Activated T-cell treated with anti-CD3 and anti-CD28 coated beads, Interleukin-2, amount 50 U/mL, for 24 hours (primary cell): Measurements from ENCODE around the gene PDE3A.

Experiments
- DNase-seq: peaks from one replicate; pipeline ENCODE4 v3.0.0-alpha.2; 2020
- H3K27ac Mint-ChIP-seq: 2 replicates; pipeline ENCODE4 v1.8.0; 2020; ENCODE audit warnings: mild to moderate bottlenecking, mixed read lengths
- H3K27me3 Mint-ChIP-seq: 2 replicates; pipeline ENCODE4 v1.8.0; 2020; ENCODE audit warnings: mixed read lengths
- H3K36me3 Mint-ChIP-seq: 2 replicates; pipeline ENCODE4 v1.8.0; 2020; ENCODE audit warnings: low read depth, mixed read lengths
- H3K4me1 Mint-ChIP-seq: 2 replicates; pipeline ENCODE4 v1.8.0; 2020; ENCODE audit warnings: low read depth, mixed read lengths
- H3K4me3 Mint-ChIP-seq: 2 replicates; pipeline ENCODE4 v1.8.0; 2020; ENCODE audit warnings: mild to moderate bottlenecking, moderate library complexity, mixed read lengths
- H3K9me3 Mint-ChIP-seq: 2 replicates; pipeline ENCODE4 v1.8.0; 2020; ENCODE audit warnings: mixed read lengths

The PDE3A gene

GRCh38 chr12:20448781-20449180 is 80.4 kb downstream of the PDE3A start:
- H3K27me3 Mint-ChIP-seq: no peaks in the 10 kb centered on the region
- H3K36me3 Mint-ChIP-seq: no peaks in the 10 kb centered on the region
- no peaks in the 10 kb centered on the region for H3K4me1 Mint-ChIP-seq
- no peaks in the 10 kb centered on the region for H3K9me3 Mint-ChIP-seq
- no peak overlapping the region for H3K4me3 Mint-ChIP-seq
- DNase-seq: no peak
- H3K27ac Mint-ChIP-seq: no peak overlapping the region

- DNase-seq: no peak
- no peak overlapping the region for H3K4me3 Mint-ChIP-seq
- no peak overlapping the region for H3K27ac Mint-ChIP-seq
- no peaks in the 10 kb centered on the region for H3K27me3 Mint-ChIP-seq
- no peaks in the 10 kb centered on the region for H3K36me3 Mint-ChIP-seq
- H3K9me3 Mint-ChIP-seq: no peaks in the 10 kb centered on the region
- H3K4me1 Mint-ChIP-seq: no peaks in the 10 kb centered on the region
Measured at GRCh38 chr12:20450591-20451180, 82.3 kb downstream of the PDE3A start.

GRCh38 chr12:20451761-20452160 is 83.4 kb downstream of the PDE3A start:
- H3K27me3 Mint-ChIP-seq: no peaks in the 10 kb centered on the region
- H3K36me3 Mint-ChIP-seq: no peaks in the 10 kb centered on the region
- no peak overlapping the region for H3K27ac Mint-ChIP-seq
- no peak for DNase-seq
- no peaks in the 10 kb centered on the region for H3K4me1 Mint-ChIP-seq
- no peak overlapping the region for H3K4me3 Mint-ChIP-seq
- H3K9me3 Mint-ChIP-seq: no peaks in the 10 kb centered on the region

GRCh38 chr12:20452496-20453010 is 84.2 kb downstream of the PDE3A start:
- DNase-seq: no peak
- no peaks in the 10 kb centered on the region for H3K4me1 Mint-ChIP-seq
- H3K27me3 Mint-ChIP-seq: no peaks in the 10 kb centered on the region
- no peak overlapping the region for H3K4me3 Mint-ChIP-seq
- H3K9me3 Mint-ChIP-seq: no peaks in the 10 kb centered on the region
- H3K36me3 Mint-ChIP-seq: no peaks in the 10 kb centered on the region
- H3K27ac Mint-ChIP-seq: no peak overlapping the region

GRCh38 chr12:20453756-20454310 is 85.5 kb downstream of the PDE3A start:
- no peaks in the 10 kb centered on the region for H3K9me3 Mint-ChIP-seq
- H3K4me1 Mint-ChIP-seq: no peaks in the 10 kb centered on the region
- H3K4me3 Mint-ChIP-seq: no peak overlapping the region
- H3K27ac Mint-ChIP-seq: no peak overlapping the region
- no peaks in the 10 kb centered on the region for H3K36me3 Mint-ChIP-seq
- H3K27me3 Mint-ChIP-seq: no peaks in the 10 kb centered on the region
- DNase-seq: no peak

GRCh38 chr12:20455001-20455706 is 86.8 kb downstream of the PDE3A start:
- DNase-seq: no peak
- Mint-ChIP-seq H3K36me3 (no peaks in the 10 kb centered on the region), H3K4me3 (no peak overlapping the region), H3K27ac (no peak overlapping the region), H3K27me3 (no peaks in the 10 kb centered on the region), H3K4me1 (no peaks in the 10 kb centered on the region), H3K9me3 (no peaks in the 10 kb centered on the region)

- no peak for DNase-seq
- Mint-ChIP-seq H3K4me1 (no peaks in the 10 kb centered on the region), H3K4me3 (no peak overlapping the region), H3K27me3 (no peaks in the 10 kb centered on the region), H3K36me3 (no peaks in the 10 kb centered on the region), H3K9me3 (no peaks in the 10 kb centered on the region), H3K27ac (no peak overlapping the region)
Measured at GRCh38 chr12:20457582-20457981, 89.2 kb downstream of the PDE3A start.

GRCh38 chr12:20458011-20458410 is 89.7 kb downstream of the PDE3A start:
- no peaks in the 10 kb centered on the region for H3K27me3 Mint-ChIP-seq
- H3K27ac Mint-ChIP-seq: no peak overlapping the region
- H3K9me3 Mint-ChIP-seq: no peaks in the 10 kb centered on the region
- H3K36me3 Mint-ChIP-seq: no peaks in the 10 kb centered on the region
- no peak overlapping the region for H3K4me3 Mint-ChIP-seq
- no peaks in the 10 kb centered on the region for H3K4me1 Mint-ChIP-seq
- no peak for DNase-seq

- no peak overlapping the region for H3K27ac Mint-ChIP-seq
- no peaks in the 10 kb centered on the region for H3K4me1 Mint-ChIP-seq
- no peak overlapping the region for H3K4me3 Mint-ChIP-seq
- H3K36me3 Mint-ChIP-seq: no peaks in the 10 kb centered on the region
- no peak for DNase-seq
- H3K9me3 Mint-ChIP-seq: no peaks in the 10 kb centered on the region
- no peaks in the 10 kb centered on the region for H3K27me3 Mint-ChIP-seq
Measured at GRCh38 chr12:20459920-20460319, 91.6 kb downstream of the PDE3A start.

GRCh38 chr12:20460956-20461355 is 92.6 kb downstream of the PDE3A start:
- Mint-ChIP-seq H3K4me1 (no peaks in the 10 kb centered on the region), H3K27me3 (no peaks in the 10 kb centered on the region), H3K9me3 (no peaks in the 10 kb centered on the region), H3K36me3 (no peaks in the 10 kb centered on the region), H3K4me3 (no peak overlapping the region), H3K27ac (no peak overlapping the region)
- no peak for DNase-seq

GRCh38 chr12:20463913-20464524 is 95.7 kb downstream of the PDE3A start:
- DNase-seq: no peak
- H3K4me3 Mint-ChIP-seq: no peak overlapping the region

GRCh38 chr12:20469300-20469699 is 101.0 kb downstream of the PDE3A start:
- H3K27me3 Mint-ChIP-seq: no peaks in the 10 kb centered on the region
- no peak overlapping the region for H3K4me3 Mint-ChIP-seq

More at GRCh38 chr12:20463913-20464524, 95.7 kb downstream of the PDE3A start:
- Mint-ChIP-seq H3K9me3 (no peaks in the 10 kb centered on the region), H3K27ac (no peak overlapping the region), H3K36me3 (no peaks in the 10 kb centered on the region), H3K4me1 (no peaks in the 10 kb centered on the region), H3K27me3 (no peaks in the 10 kb centered on the region)

GRCh38 chr12:20469756-20470155 is 101.4 kb downstream of the PDE3A start:
- H3K9me3 Mint-ChIP-seq: no peaks in the 10 kb centered on the region
- H3K4me1 Mint-ChIP-seq: no peaks in the 10 kb centered on the region
- no peak for DNase-seq
- no peaks in the 10 kb centered on the region for H3K27me3 Mint-ChIP-seq
- H3K4me3 Mint-ChIP-seq: no peak overlapping the region
- H3K27ac Mint-ChIP-seq: no peak overlapping the region
- H3K36me3 Mint-ChIP-seq: no peaks in the 10 kb centered on the region

More at GRCh38 chr12:20469300-20469699, 101.0 kb downstream of the PDE3A start:
- no peak for DNase-seq
- Mint-ChIP-seq H3K9me3 (no peaks in the 10 kb centered on the region), H3K4me1 (no peaks in the 10 kb centered on the region), H3K36me3 (no peaks in the 10 kb centered on the region), H3K27ac (no peak overlapping the region)

GRCh38 chr12:20472102-20472782 is 103.9 kb downstream of the PDE3A start:
- Mint-ChIP-seq H3K4me3 (no peak overlapping the region), H3K36me3 (no peaks in the 10 kb centered on the region)
- DNase-seq: no peak

More at GRCh38 chr12:20472102-20472782, 103.9 kb downstream of the PDE3A start:
- Mint-ChIP-seq H3K9me3 (no peaks in the 10 kb centered on the region), H3K27ac (no peak overlapping the region), H3K27me3 (no peaks in the 10 kb centered on the region), H3K4me1 (no peaks in the 10 kb centered on the region)
